ENCODE results near the gene C1orf216. TPM values are rescaled to one million over a fixed set of nuclear protein-coding genes. Genes with fewer than 3 reads are reported as not detected.

Gene C1orf216
- total and polyA plus RNA-seq, 2 donors (not counting 1 experiment from before 2014, with no cell fraction given), result 2.2 to 5.4 TPM

- CTCF ChIA-PET, result no interaction called here
- no peak overlapping the region for H3K4me2 ChIP-seq (replicated peaks; ENCODE audit: low read depth, low read length, poor library complexity, severe bottlenecking)
These were observed 30.5 kb downstream of the C1orf216 start for GRCh38 chr1:35688161-35688560.

GRCh38 chr1:35683012-35683411, 35.7 kb downstream of the C1orf216 start:
- CTCF ChIA-PET, result no interaction called here
- intact Hi-C loops (cut with micrococcal nuclease), result no loop called here

More at GRCh38 chr1:35688161-35688560, 30.5 kb downstream of the C1orf216 start:
- Histone ChIP-seq H3K27ac (ENCODE audit: low read length in 2 of 2) (no peak overlapping the region), H4K20me1 (ENCODE audit: control insufficient read depth, insufficient read depth, low read length, poor library complexity, severe bottlenecking) (no peaks in the 10 kb centered on the region), H3K9me3 (ENCODE audit: control extremely low read depth in 1 of 3, control insufficient read depth in 2 of 3, insufficient read depth in 1 of 3, low read length in 2 of 3) (no peaks in the 10 kb centered on the region), H2AFZ (ENCODE audit: insufficient read depth, low read depth, low read length, poor library complexity, severe bottlenecking) (no peak overlapping the region), H3K4me3 (ENCODE audit: control extremely low read depth in 1 of 5, extremely low read depth in 1 of 5, insufficient read depth in 1 of 5, low read depth in 2 of 5, low read length in 4 of 5) (no peak overlapping the region), H3K79me2 (ENCODE audit: control insufficient read depth, insufficient read depth, low read length) (no peaks in the 10 kb centered on the region), H3K9ac (ENCODE audit: low read length) (no peak overlapping the region), H3K4me1 (ENCODE audit: control insufficient read depth in 2 of 2, insufficient read depth in 2 of 2, low read length in 2 of 2) (no peaks in the 10 kb centered on the region), H3K36me3 (replicated peaks in 1 of 2; ENCODE audit: control extremely low read depth in 1 of 2, control insufficient read depth in 1 of 2, extremely low read depth in 1 of 2, insufficient read depth in 2 of 2, low read length in 1 of 2) (no peaks in the 10 kb centered on the region), H3K27me3 (replicated peaks in 1 of 4; ENCODE audit: control extremely low read depth in 1 of 4, control insufficient read depth in 3 of 4, insufficient read depth in 4 of 4, low read length in 3 of 4) (peaks cover 0 to 4% (median 0%) of the 10 kb centered on the region in 4 experiments)
- intact Hi-C loops (cut with micrococcal nuclease), result no loop called here
- no peak for DNase-seq
- no peak for ATAC-seq (ENCODE audit: low read depth)
- POLR2A ChIA-PET, result no interaction called here
- WGBS (ENCODE audit: insufficient coverage), result 95% methylated on average over 4 of the region's 5 CpGs
- H3K27me3 Mint-ChIP-seq, result peaks cover 23% of the 10 kb centered on the region
- no peaks in the 10 kb centered on the region for H3K9me3 Mint-ChIP-seq (ENCODE audit: insufficient read depth)
- TF ChIP-seq EZH2 (IDR thresholded peaks at IDR 0.05; ENCODE audit: borderline replicate concordance, insufficient read depth, low read depth, low read length, poor library complexity, severe bottlenecking) (no peak), CTCF (IDR thresholded peaks at IDR 0.05) (no peak)
- no peak overlapping the region for H3K4me3 Mint-ChIP-seq
- H3K27ac Mint-ChIP-seq, result no peak overlapping the region
- H3K4me1 Mint-ChIP-seq, result no peaks in the 10 kb centered on the region

More at GRCh38 chr1:35683012-35683411, 35.7 kb downstream of the C1orf216 start:
- no peak overlapping the region for H3K4me3 Mint-ChIP-seq
- peaks cover 19% of the 10 kb centered on the region for H3K27me3 Mint-ChIP-seq
- POLR2A ChIA-PET, result no interaction called here
- Histone ChIP-seq H4K20me1 (ENCODE audit: control insufficient read depth, insufficient read depth, low read length, poor library complexity, severe bottlenecking) (no peaks in the 10 kb centered on the region), H3K4me3 (ENCODE audit: control extremely low read depth in 1 of 5, extremely low read depth in 1 of 5, insufficient read depth in 1 of 5, low read depth in 2 of 5, low read length in 4 of 5) (no peak overlapping the region), H3K36me3 (replicated peaks in 1 of 2; ENCODE audit: control extremely low read depth in 1 of 2, control insufficient read depth in 1 of 2, extremely low read depth in 1 of 2, insufficient read depth in 2 of 2, low read length in 1 of 2) (no peaks in the 10 kb centered on the region), H3K4me2 (replicated peaks; ENCODE audit: low read depth, low read length, poor library complexity, severe bottlenecking) (no peak overlapping the region), H3K27me3 (replicated peaks in 1 of 4; ENCODE audit: control extremely low read depth in 1 of 4, control insufficient read depth in 3 of 4, insufficient read depth in 4 of 4, low read length in 3 of 4) (peaks cover 0 to 4% (median 0%) of the 10 kb centered on the region in 4 experiments), H3K9ac (ENCODE audit: low read length) (no peak overlapping the region), H3K9me3 (ENCODE audit: control extremely low read depth in 1 of 3, control insufficient read depth in 2 of 3, insufficient read depth in 1 of 3, low read length in 2 of 3) (no peaks in the 10 kb centered on the region), H3K79me2 (ENCODE audit: control insufficient read depth, insufficient read depth, low read length) (no peaks in the 10 kb centered on the region), H3K27ac (ENCODE audit: low read length in 2 of 2) (no peak overlapping the region), H3K4me1 (ENCODE audit: control insufficient read depth in 2 of 2, insufficient read depth in 2 of 2, low read length in 2 of 2) (no peaks in the 10 kb centered on the region), H2AFZ (ENCODE audit: insufficient read depth, low read depth, low read length, poor library complexity, severe bottlenecking) (no peak overlapping the region)
- ATAC-seq (ENCODE audit: low read depth) (no peak), DNase-seq (no peak)
- no peak overlapping the region for H3K27ac Mint-ChIP-seq
- H3K4me1 Mint-ChIP-seq, result no peaks in the 10 kb centered on the region
- no peaks in the 10 kb centered on the region for H3K9me3 Mint-ChIP-seq (ENCODE audit: insufficient read depth)
- 86% methylated on average over 2 of the region's 5 CpGs for WGBS (ENCODE audit: insufficient coverage)
- no peak for TF ChIP-seq EZH2 (IDR thresholded peaks at IDR 0.05; ENCODE audit: borderline replicate concordance, insufficient read depth, low read depth, low read length, poor library complexity, severe bottlenecking)
- no peak for TF ChIP-seq CTCF (IDR thresholded peaks at IDR 0.05)
